ENCODE results near the gene MED15. TPM values are rescaled to one million over a fixed set of nuclear protein-coding genes. Genes with fewer than 3 reads are reported as not detected.

MED15 gene
- total RNA-seq, 1 donor from 2014 or later = 11.4 TPM

- Mint-ChIP-seq H3K27ac (no peak overlapping the region), H3K36me3 (no peaks in the 10 kb centered on the region), H3K27me3 (ENCODE audit: insufficient read depth, low read depth) (no peaks in the 10 kb centered on the region), H3K9me3 (no peaks in the 10 kb centered on the region), H3K4me3 (no peak overlapping the region), H3K4me1 (peaks cover 8% of the 10 kb centered on the region)
- no peaks in the 10 kb centered on the region for H3K36me3 ChIP-seq
- no peaks in the 10 kb centered on the region for H3K27me3 ChIP-seq
- H3K4me3 ChIP-seq = no peak overlapping the region
- no peak overlapping the region for H3K27ac ChIP-seq
- H3K4me1 ChIP-seq = peaks cover 5% of the 10 kb centered on the region
- H3K79me2 ChIP-seq (ENCODE audit: low read depth) = no peaks in the 10 kb centered on the region
- no peak for DNase-seq (ENCODE audit: low spot score)
- H3K9me3 ChIP-seq (ENCODE audit: low read depth) = no peaks in the 10 kb centered on the region
- no peaks in the 10 kb centered on the region for H4K20me1 ChIP-seq (ENCODE audit: low read depth)
- H2AFZ ChIP-seq (replicated peaks) = no peak overlapping the region
- H3K4me2 ChIP-seq = no peak overlapping the region
- H3F3A ChIP-seq (ENCODE audit: low read depth) = no peaks in the 10 kb centered on the region
- H3K9ac ChIP-seq = no peak overlapping the region
- no peak for TF ChIP-seq CTCF (IDR thresholded peaks at IDR 0.05)
These were observed 95.3 kb downstream of the MED15 start for GRCh38 chr22:20602609-20603164.

- H3K4me1 ChIP-seq = peaks cover 5% of the 10 kb centered on the region
- H3K9me3 ChIP-seq (ENCODE audit: low read depth) = no peaks in the 10 kb centered on the region
These were observed 96.8 kb downstream of the MED15 start for GRCh38 chr22:20604092-20604747.

GRCh38 chr22:20604776-20605221, 97.4 kb downstream of the MED15 start:
- no peaks in the 10 kb centered on the region for H3K9me3 ChIP-seq (ENCODE audit: low read depth)
- no peak overlapping the region for H3K4me2 ChIP-seq
- peaks cover 5% of the 10 kb centered on the region for H3K4me1 ChIP-seq
- no peak overlapping the region for H3K27ac ChIP-seq
- H3K36me3 ChIP-seq = no peaks in the 10 kb centered on the region
- H4K20me1 ChIP-seq (ENCODE audit: low read depth) = no peaks in the 10 kb centered on the region
- peaks cover 11% of the 10 kb centered on the region for H3K4me1 Mint-ChIP-seq
- H3K9me3 Mint-ChIP-seq = no peaks in the 10 kb centered on the region
- no peaks in the 10 kb centered on the region for H3K27me3 ChIP-seq
- peaks cover 3% of the 10 kb centered on the region for H3K27me3 Mint-ChIP-seq (ENCODE audit: insufficient read depth, low read depth)
- no peak overlapping the region for H3K4me3 Mint-ChIP-seq
- TF ChIP-seq EZH2phosphoT487 (IDR thresholded peaks at IDR 0.05) (no peak), EZH2 (IDR thresholded peaks at IDR 0.05) (no peak), CTCF (IDR thresholded peaks at IDR 0.05) (no peak)
- H3K9ac ChIP-seq = no peak overlapping the region
- no peak overlapping the region for H3K4me3 ChIP-seq
- no peaks in the 10 kb centered on the region for H3K79me2 ChIP-seq (ENCODE audit: low read depth)
- no peaks in the 10 kb centered on the region for H3F3A ChIP-seq (ENCODE audit: low read depth)
- H3K27ac Mint-ChIP-seq = no peak overlapping the region
- H2AFZ ChIP-seq (replicated peaks) = no peak overlapping the region
- DNase-seq (ENCODE audit: low spot score) = no peak
- H3K36me3 Mint-ChIP-seq = no peaks in the 10 kb centered on the region

More at GRCh38 chr22:20604092-20604747, 96.8 kb downstream of the MED15 start:
- H3K36me3 Mint-ChIP-seq = no peaks in the 10 kb centered on the region
- H3K4me1 Mint-ChIP-seq = peaks cover 8% of the 10 kb centered on the region
- H3K4me2 ChIP-seq = no peak overlapping the region
- H2AFZ ChIP-seq (replicated peaks) = no peak overlapping the region
- no peak overlapping the region for H3K27ac ChIP-seq
- no peaks in the 10 kb centered on the region for H3K36me3 ChIP-seq
- H3K4me3 ChIP-seq = no peak overlapping the region
- no peak for DNase-seq (ENCODE audit: low spot score)
- no peak overlapping the region for H3K27ac Mint-ChIP-seq
- H3K79me2 ChIP-seq (ENCODE audit: low read depth) = no peaks in the 10 kb centered on the region
- H3F3A ChIP-seq (ENCODE audit: low read depth) = no peaks in the 10 kb centered on the region
- H4K20me1 ChIP-seq (ENCODE audit: low read depth) = no peaks in the 10 kb centered on the region
- TF ChIP-seq CTCF (IDR thresholded peaks at IDR 0.05) = no peak
- TF ChIP-seq EZH2phosphoT487 (IDR thresholded peaks at IDR 0.05) = no peak
- TF ChIP-seq EZH2 (IDR thresholded peaks at IDR 0.05) = no peak
- H3K27me3 Mint-ChIP-seq (ENCODE audit: insufficient read depth, low read depth) = peaks cover 3% of the 10 kb centered on the region
- no peaks in the 10 kb centered on the region for H3K9me3 Mint-ChIP-seq
- no peak overlapping the region for H3K9ac ChIP-seq
- no peaks in the 10 kb centered on the region for H3K27me3 ChIP-seq
- no peak overlapping the region for H3K4me3 Mint-ChIP-seq

Data from neural progenitor cell (in vitro differentiated cells).